Adrenal gland (tissue), 5 donors: ENCODE measurements around the gene RPS26.

Experiments used
- CTCF ChIP-seq, 6 experiments: fragments of 450-650 bp in 4 of 6; fragments of 200-600 bp in 2 of 6; sonication (generic) in 1 of 6; IDR thresholded peaks; 1 replicate in 5 of 6; 2 replicates in 1 of 6; pipeline versions ENCODE4 v1.5.1 to v1.8.0; 2016 to 2021; ENCODE audit warnings: antibody characterized with exemption in 6 of 6, mild to moderate bottlenecking in 2 of 6, moderate library complexity in 1 of 6
- POLR2A ChIP-seq, 2 donors: fragments of 450-650 bp; IDR thresholded peaks; one replicate each; pipeline ENCODE4 v1.6.1; 2017; ENCODE audit warnings: antibody characterized with exemption in 2 of 2, mild to moderate bottlenecking in 2 of 2, moderate library complexity in 1 of 2
- donor health status: DM: no; HTN: no; CAD: no.

DNA sequence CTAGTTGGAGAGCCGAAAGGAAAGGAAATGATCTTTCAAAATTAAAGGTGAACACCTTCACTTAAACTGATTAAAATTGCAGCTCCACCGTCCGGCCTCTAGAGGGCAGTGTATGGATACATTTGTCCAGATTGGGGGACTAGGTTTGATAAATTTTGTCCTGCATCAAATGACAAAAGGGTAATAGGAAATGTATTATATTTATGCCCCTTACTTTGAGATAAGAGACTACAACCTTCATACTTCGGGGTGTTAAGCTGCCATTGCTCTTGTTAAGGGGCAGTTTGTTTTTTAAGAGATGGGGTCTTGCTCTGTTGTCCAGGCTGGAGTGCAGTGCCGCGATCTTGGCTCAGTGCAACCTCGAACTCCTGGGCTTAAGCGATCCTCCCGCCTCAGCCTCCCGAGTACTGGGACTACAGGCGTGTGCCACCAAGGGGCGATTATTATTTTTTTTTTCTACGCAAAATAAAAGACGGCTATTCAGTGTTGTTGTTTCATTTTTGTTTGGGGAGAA lies 45.5 kb upstream of the RPS26 start:
- TF ChIP-seq POLR2A (IDR thresholded peaks at IDR 0.05) (no peak), CTCF (IDR thresholded peaks at IDR 0.05) (peak; percentile 82 to 91 (median 84))
